ENCODE data around the gene KANK3.

The KANK3 gene

GRCh38 chr19:8361921-8362793 lies 19.1 kb upstream of the KANK3 start:
- peak overlapping the region; percentile 5 to 73 for H3K4ac ChIP-seq (ENCODE audit: low read depth in 1 of 2, low read length in 2 of 2)
- peak overlapping the region; percentile 16 to 94 for H2BK12ac ChIP-seq (ENCODE audit: low read length in 2 of 2)
- H4K91ac ChIP-seq (ENCODE audit: low read length) = peak overlapping the region; percentile 48
- peaks cover 40% of the 10 kb centered on the region for H3K4me1 ChIP-seq (ENCODE audit: control insufficient read depth, insufficient read depth, low read depth, low read length)
- H3K79me1 ChIP-seq (replicated peaks; ENCODE audit: low read length, poor library complexity, severe bottlenecking) = no peaks in the 10 kb centered on the region
- peak overlapping the region; percentile 91 for H2AK5ac ChIP-seq (ENCODE audit: low read length, severe bottlenecking)
- no peaks in the 10 kb centered on the region for H3K27me3 ChIP-seq (ENCODE audit: control insufficient read depth in 1 of 2, insufficient read depth in 1 of 2, low read length in 2 of 2)
- H3K14ac ChIP-seq (ENCODE audit: low read length in 2 of 2) = no peak overlapping the region
- WGBS = 45% methylated on average over 10 of the region's 12 CpGs
- peak; percentile 99 for DNase-seq
- H3K9me3 ChIP-seq (ENCODE audit: control insufficient read depth, low read length) = no peaks in the 10 kb centered on the region
- peak overlapping the region in 1 of 2 experiments; percentile 10 for H3K4me3 ChIP-seq (ENCODE audit: insufficient read depth in 1 of 2, low read depth in 1 of 2, low read length in 2 of 2)
- H3K36me3 ChIP-seq (ENCODE audit: control insufficient read depth in 1 of 2, insufficient read depth in 2 of 2, low read depth in 1 of 2, low read length in 2 of 2) = peaks cover 9% of the 10 kb centered on the region in 2 experiments
- peak overlapping the region; percentile 24 for H3K4me2 ChIP-seq (ENCODE audit: low read length, poor library complexity, severe bottlenecking)
- H3K27ac ChIP-seq (ENCODE audit: low read length, poor library complexity, severe bottlenecking) = peak overlapping the region; percentile 92
- H2BK15ac ChIP-seq (ENCODE audit: low read depth, poor library complexity, severe bottlenecking) = no peak overlapping the region
- H4K8ac ChIP-seq (ENCODE audit: low read length) = peak overlapping the region; percentile 83
- H3K23ac ChIP-seq (ENCODE audit: low read length in 2 of 2) = no peak overlapping the region
- H2AFZ ChIP-seq (ENCODE audit: low read depth, low read length) = no peak overlapping the region
- peak overlapping the region; percentile 71 for H2BK5ac ChIP-seq (ENCODE audit: low read depth, low read length, poor library complexity, severe bottlenecking)
- H2BK120ac ChIP-seq (ENCODE audit: low read depth, low read length) = peak overlapping the region; percentile 54
- peak overlapping the region; percentile 4 to 94 for H3K18ac ChIP-seq (ENCODE audit: low read depth in 1 of 2, low read length in 2 of 2)
- peak overlapping the region; percentile 67 for H3K9ac ChIP-seq (ENCODE audit: low read length)

- Histone ChIP-seq H3K9me3 (ENCODE audit: control insufficient read depth, low read length) (no peaks in the 10 kb centered on the region), H3K4me2 (ENCODE audit: low read length, poor library complexity, severe bottlenecking) (no peak overlapping the region), H3K14ac (ENCODE audit: low read length in 2 of 2) (no peak overlapping the region), H2BK12ac (ENCODE audit: low read length in 2 of 2) (peak overlapping the region in 1 of 2 experiments; percentile 45), H2BK15ac (ENCODE audit: low read depth, poor library complexity, severe bottlenecking) (no peak overlapping the region), H3K27me3 (ENCODE audit: control insufficient read depth in 1 of 2, insufficient read depth in 1 of 2, low read length in 2 of 2) (no peaks in the 10 kb centered on the region), H3K79me1 (replicated peaks; ENCODE audit: low read length, poor library complexity, severe bottlenecking) (no peaks in the 10 kb centered on the region), H3K36me3 (ENCODE audit: control insufficient read depth in 1 of 2, insufficient read depth in 2 of 2, low read depth in 1 of 2, low read length in 2 of 2) (no peaks in the 10 kb centered on the region), H3K23ac (ENCODE audit: low read length in 2 of 2) (no peak overlapping the region), H2BK5ac (ENCODE audit: low read depth, low read length, poor library complexity, severe bottlenecking) (no peak overlapping the region), H3K4me1 (ENCODE audit: control insufficient read depth, insufficient read depth, low read depth, low read length) (peaks cover 29% of the 10 kb centered on the region), H2BK120ac (ENCODE audit: low read depth, low read length) (no peak overlapping the region), H2AFZ (ENCODE audit: low read depth, low read length) (no peak overlapping the region), H2AK5ac (ENCODE audit: low read length, severe bottlenecking) (peak overlapping the region; percentile 93), H3K4ac (ENCODE audit: low read depth in 1 of 2, low read length in 2 of 2) (no peak overlapping the region), H3K27ac (ENCODE audit: low read length, poor library complexity, severe bottlenecking) (no peak overlapping the region), H4K91ac (ENCODE audit: low read length) (peak overlapping the region; percentile 54), H3K18ac (ENCODE audit: low read depth in 1 of 2, low read length in 2 of 2) (peak overlapping the region in 1 of 2 experiments; percentile 57), H3K4me3 (ENCODE audit: insufficient read depth in 1 of 2, low read depth in 1 of 2, low read length in 2 of 2) (no peak overlapping the region), H3K9ac (ENCODE audit: low read length) (no peak overlapping the region), H4K8ac (ENCODE audit: low read length) (no peak overlapping the region)
- 79% methylated on average over 8 of the region's 8 CpGs for WGBS
- DNase-seq = no peak
These were observed 17.1 kb upstream of the KANK3 start for GRCh38 chr19:8360196-8360595.

DNA sequence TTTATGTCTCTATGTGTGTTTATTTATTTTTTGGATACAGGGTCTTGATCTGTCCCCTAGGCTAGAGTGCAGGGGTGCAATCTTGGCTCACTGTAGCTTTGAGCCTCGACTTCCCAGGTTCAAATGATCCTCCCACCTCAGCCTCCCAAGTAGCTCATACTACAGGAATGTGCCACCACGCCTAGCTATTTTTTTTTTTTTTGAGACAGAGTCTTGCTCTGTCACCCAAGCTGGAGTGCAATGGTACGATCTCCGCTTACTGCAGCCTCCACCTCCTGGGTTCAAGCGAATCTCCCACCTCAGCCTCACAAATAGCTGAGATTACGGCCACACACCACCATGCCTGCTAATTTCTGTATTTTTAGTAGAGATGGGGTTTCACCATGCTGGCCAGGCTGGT lies 15.9 kb upstream of the KANK3 start:
- Histone ChIP-seq H3K9ac (ENCODE audit: low read length) (no peak overlapping the region), H2BK15ac (ENCODE audit: low read depth, poor library complexity, severe bottlenecking) (peak overlapping the region; percentile 60), H4K91ac (ENCODE audit: low read length) (peak overlapping the region; percentile 11), H3K79me1 (replicated peaks; ENCODE audit: low read length, poor library complexity, severe bottlenecking) (no peaks in the 10 kb centered on the region), H4K8ac (ENCODE audit: low read length) (no peak overlapping the region), H2AK5ac (ENCODE audit: low read length, severe bottlenecking) (no peak overlapping the region), H3K4me1 (ENCODE audit: control insufficient read depth, insufficient read depth, low read depth, low read length) (peaks cover 28% of the 10 kb centered on the region), H2BK12ac (ENCODE audit: low read length in 2 of 2) (peak overlapping the region; percentile 21 to 89), H3K4ac (ENCODE audit: low read depth in 1 of 2, low read length in 2 of 2) (peak overlapping the region in 1 of 2 experiments; percentile 12), H2BK5ac (ENCODE audit: low read depth, low read length, poor library complexity, severe bottlenecking) (no peak overlapping the region), H3K27me3 (ENCODE audit: control insufficient read depth in 1 of 2, insufficient read depth in 1 of 2, low read length in 2 of 2) (no peaks in the 10 kb centered on the region), H3K4me2 (ENCODE audit: low read length, poor library complexity, severe bottlenecking) (no peak overlapping the region), H3K23ac (ENCODE audit: low read length in 2 of 2) (no peak overlapping the region), H2AFZ (ENCODE audit: low read depth, low read length) (no peak overlapping the region), H2BK120ac (ENCODE audit: low read depth, low read length) (no peak overlapping the region), H3K27ac (ENCODE audit: low read length, poor library complexity, severe bottlenecking) (no peak overlapping the region), H3K9me3 (ENCODE audit: control insufficient read depth, low read length) (no peaks in the 10 kb centered on the region), H3K18ac (ENCODE audit: low read depth in 1 of 2, low read length in 2 of 2) (peak overlapping the region in 1 of 2 experiments; percentile 34), H3K36me3 (ENCODE audit: control insufficient read depth in 1 of 2, insufficient read depth in 2 of 2, low read depth in 1 of 2, low read length in 2 of 2) (no peaks in the 10 kb centered on the region), H3K14ac (ENCODE audit: low read length in 2 of 2) (no peak overlapping the region), H3K4me3 (ENCODE audit: insufficient read depth in 1 of 2, low read depth in 1 of 2, low read length in 2 of 2) (no peak overlapping the region)
- no peak for DNase-seq
- WGBS = 92% methylated on average over 6 of the region's 6 CpGs

- H2BK15ac ChIP-seq (ENCODE audit: low read depth, poor library complexity, severe bottlenecking) = peak overlapping the region; percentile 3
- no peaks in the 10 kb centered on the region for H3K27me3 ChIP-seq (ENCODE audit: control insufficient read depth in 1 of 2, insufficient read depth in 1 of 2, low read length in 2 of 2)
- peak overlapping the region; percentile 42 for H2BK120ac ChIP-seq (ENCODE audit: low read depth, low read length)
- no peak overlapping the region for H2AK5ac ChIP-seq (ENCODE audit: low read length, severe bottlenecking)
- no peak overlapping the region for H2AFZ ChIP-seq (ENCODE audit: low read depth, low read length)
- H3K9me3 ChIP-seq (ENCODE audit: control insufficient read depth, low read length) = no peaks in the 10 kb centered on the region
- H4K8ac ChIP-seq (ENCODE audit: low read length) = no peak overlapping the region
- H3K14ac ChIP-seq (ENCODE audit: low read length in 2 of 2) = no peak overlapping the region
- WGBS = 68% methylated on average over 3 of the region's 4 CpGs
- peak overlapping the region; percentile 36 for H2BK5ac ChIP-seq (ENCODE audit: low read depth, low read length, poor library complexity, severe bottlenecking)
- peaks cover 19% of the 10 kb centered on the region for H3K4me1 ChIP-seq (ENCODE audit: control insufficient read depth, insufficient read depth, low read depth, low read length)
- H2BK12ac ChIP-seq (ENCODE audit: low read length in 2 of 2) = peak overlapping the region in 1 of 2 experiments; percentile 49
- no peak overlapping the region for H3K4me2 ChIP-seq (ENCODE audit: low read length, poor library complexity, severe bottlenecking)
- no peak overlapping the region for H3K4me3 ChIP-seq (ENCODE audit: insufficient read depth in 1 of 2, low read depth in 1 of 2, low read length in 2 of 2)
- H3K36me3 ChIP-seq (ENCODE audit: control insufficient read depth in 1 of 2, insufficient read depth in 2 of 2, low read depth in 1 of 2, low read length in 2 of 2) = no peaks in the 10 kb centered on the region
- DNase-seq = peak; percentile 70
- no peak overlapping the region for H3K23ac ChIP-seq (ENCODE audit: low read length in 2 of 2)
- no peaks in the 10 kb centered on the region for H3K79me1 ChIP-seq (replicated peaks; ENCODE audit: low read length, poor library complexity, severe bottlenecking)
- H3K9ac ChIP-seq (ENCODE audit: low read length) = no peak overlapping the region
- H3K18ac ChIP-seq (ENCODE audit: low read depth in 1 of 2, low read length in 2 of 2) = peak overlapping the region in 1 of 2 experiments; percentile 28
- H4K91ac ChIP-seq (ENCODE audit: low read length) = no peak overlapping the region
- H3K27ac ChIP-seq (ENCODE audit: low read length, poor library complexity, severe bottlenecking) = peak overlapping the region; percentile 30
- H3K4ac ChIP-seq (ENCODE audit: low read depth in 1 of 2, low read length in 2 of 2) = peak overlapping the region in 1 of 2 experiments; percentile 68
These were observed 14.0 kb upstream of the KANK3 start for GRCh38 chr19:8357007-8357521.

Measured in mesenchymal stem cell (in vitro differentiated cells and primary cell).